ENCODE data around the gene HRH4. TPM values are rescaled to one million over a fixed set of nuclear protein-coding genes. Genes with fewer than 3 reads are reported as not detected.
A peak's percentile ranks its signal among the peaks of the same experiment; 100 is the strongest.

HRH4 gene
- total RNA-seq, 2 experiments from 2014 or later = not detected

DNA sequence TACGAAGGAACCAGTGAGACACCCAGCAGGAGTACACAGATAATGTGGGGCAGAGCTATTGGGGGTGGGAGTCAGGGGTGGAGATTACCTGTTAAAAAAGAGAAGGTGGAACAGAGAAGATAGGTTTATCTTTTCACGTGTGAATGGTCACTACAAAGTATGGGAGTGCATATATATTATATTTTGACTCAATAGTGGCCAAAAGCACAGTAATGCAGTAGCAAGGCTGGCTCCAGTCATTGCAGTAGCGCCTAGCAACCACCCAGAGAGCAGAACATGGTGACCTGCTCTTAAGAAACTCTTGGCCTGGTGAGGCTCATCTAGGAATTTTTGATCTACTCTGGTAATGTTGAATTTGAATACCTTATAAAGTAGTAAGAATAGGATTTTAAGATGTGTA lies 33.0 kb upstream of the HRH4 start:
- POLR2A ChIA-PET = no interaction called here
- Histone ChIP-seq H3K79me2 (ENCODE audit: insufficient read depth, low read depth, low read length) (no peaks in the 10 kb centered on the region), H4K20me1 (ENCODE audit: insufficient read depth, low read length) (no peaks in the 10 kb centered on the region), H2AFZ (ENCODE audit: low read length) (no peak overlapping the region), H3K9me2 (ENCODE audit: insufficient read depth, low read length) (no peaks in the 10 kb centered on the region), H3K9me3 (ENCODE audit: low read length) (no peaks in the 10 kb centered on the region), H3K4me3 (ENCODE audit: low read depth, low read length, poor library complexity, severe bottlenecking) (no peak overlapping the region), H3K36me3 (ENCODE audit: insufficient read depth, low read length) (no peaks in the 10 kb centered on the region), H3K27ac (ENCODE audit: low read depth, low read length, poor library complexity, severe bottlenecking) (no peak overlapping the region), H3K4me1 (ENCODE audit: insufficient read depth, low read length, poor library complexity, severe bottlenecking) (no peaks in the 10 kb centered on the region), H3K4me2 (ENCODE audit: low read length) (no peak overlapping the region)
- intact Hi-C loops (cut with micrococcal nuclease; ENCODE audit: unreplicated experiment) = no loop called here
- no peak for DNase-seq (ENCODE audit: low spot score)
- TF ChIP-seq EZH2phosphoT487 (IDR thresholded peaks at IDR 0.05; ENCODE audit: borderline replicate concordance, low read depth, low read length) (no peak), CTCF (conservative IDR thresholded peaks at IDR 0.05; ENCODE audit: low read length) (no peak)
- CTCF ChIA-PET (ENCODE audit: unreplicated experiment) = no interaction called here
- no TSS peak for BruUV-seq (replicated peaks)

GRCh38 chr18:24428709-24429108 lies 31.7 kb upstream of the HRH4 start:
- intact Hi-C loops (cut with micrococcal nuclease; ENCODE audit: unreplicated experiment) = no loop called here
- no peak overlapping the region for H3K4me3 ChIP-seq (ENCODE audit: low read depth, low read length, poor library complexity, severe bottlenecking)
- H3K9me3 ChIP-seq (ENCODE audit: low read length) = no peaks in the 10 kb centered on the region
- no peaks in the 10 kb centered on the region for H3K36me3 ChIP-seq (ENCODE audit: insufficient read depth, low read length)
- BruUV-seq (replicated peaks) = no TSS peak
- DNase-seq (ENCODE audit: low spot score) = no peak
- H2AFZ ChIP-seq (ENCODE audit: low read length) = no peak overlapping the region
- H3K4me2 ChIP-seq (ENCODE audit: low read length) = no peak overlapping the region
- ChIA-PET CTCF (ENCODE audit: unreplicated experiment) (no interaction called here), POLR2A (interaction anchor here (1.6 kb wide), 1 partner anchor 19 kb away, joined by 4 read pairs; no protein-coding TSS in a partner anchor)
- TF ChIP-seq EZH2phosphoT487 (IDR thresholded peaks at IDR 0.05; ENCODE audit: borderline replicate concordance, low read depth, low read length) (no peak), CTCF (conservative IDR thresholded peaks at IDR 0.05; ENCODE audit: low read length) (peak; percentile 50)
- no peaks in the 10 kb centered on the region for H3K4me1 ChIP-seq (ENCODE audit: insufficient read depth, low read length, poor library complexity, severe bottlenecking)
- H3K27ac ChIP-seq (ENCODE audit: low read depth, low read length, poor library complexity, severe bottlenecking) = no peak overlapping the region
- no peaks in the 10 kb centered on the region for H4K20me1 ChIP-seq (ENCODE audit: insufficient read depth, low read length)
- no peaks in the 10 kb centered on the region for H3K9me2 ChIP-seq (ENCODE audit: insufficient read depth, low read length)
- no peaks in the 10 kb centered on the region for H3K79me2 ChIP-seq (ENCODE audit: insufficient read depth, low read depth, low read length)

DNA sequence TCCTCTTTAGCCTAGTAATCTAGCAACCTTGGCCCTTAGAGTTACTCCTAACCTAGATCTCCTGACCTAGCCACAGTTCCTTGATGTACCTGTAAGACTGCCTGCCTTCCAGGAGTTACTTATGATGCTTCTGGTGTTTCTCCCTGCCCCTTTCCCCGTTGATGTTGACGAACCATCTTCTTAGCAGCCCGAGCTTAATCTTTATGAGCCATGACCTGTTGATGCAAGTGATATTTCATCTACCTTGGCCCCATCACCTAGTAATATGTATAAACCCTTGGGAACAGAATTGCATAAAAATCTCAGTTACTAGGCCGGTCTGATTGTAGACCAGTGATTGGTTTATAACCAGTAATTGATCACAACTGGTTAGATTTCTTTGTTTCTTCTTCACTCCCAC lies 31.2 kb upstream of the HRH4 start:
- intact Hi-C loops (cut with micrococcal nuclease; ENCODE audit: unreplicated experiment) = no loop called here
- no peaks in the 10 kb centered on the region for H3K9me3 ChIP-seq (ENCODE audit: low read length)
- H4K20me1 ChIP-seq (ENCODE audit: insufficient read depth, low read length) = no peaks in the 10 kb centered on the region
- POLR2A ChIA-PET = interaction anchor here (1.6 kb wide), 1 partner anchor 20 kb away, joined by 4 read pairs; no protein-coding TSS in a partner anchor
- H3K79me2 ChIP-seq (ENCODE audit: insufficient read depth, low read depth, low read length) = no peaks in the 10 kb centered on the region
- H3K9me2 ChIP-seq (ENCODE audit: insufficient read depth, low read length) = no peaks in the 10 kb centered on the region
- no peak overlapping the region for H3K27ac ChIP-seq (ENCODE audit: low read depth, low read length, poor library complexity, severe bottlenecking)
- H3K36me3 ChIP-seq (ENCODE audit: insufficient read depth, low read length) = no peaks in the 10 kb centered on the region
- CTCF ChIA-PET (ENCODE audit: unreplicated experiment) = no interaction called here
- no peak overlapping the region for H3K4me2 ChIP-seq (ENCODE audit: low read length)
- BruUV-seq (replicated peaks) = no TSS peak
- H2AFZ ChIP-seq (ENCODE audit: low read length) = no peak overlapping the region
- no peak overlapping the region for H3K4me3 ChIP-seq (ENCODE audit: low read depth, low read length, poor library complexity, severe bottlenecking)
- H3K4me1 ChIP-seq (ENCODE audit: insufficient read depth, low read length, poor library complexity, severe bottlenecking) = no peaks in the 10 kb centered on the region
- no peak for DNase-seq (ENCODE audit: low spot score)
- no peak for TF ChIP-seq CTCF (conservative IDR thresholded peaks at IDR 0.05; ENCODE audit: low read length)

All from OCI-LY7 (cell line).